GM18520 (cell line): ENCODE data around the gene POU6F2.
"Not testable (repeated sequence)": the region's sequence is repeated elsewhere in the genome, so short reads cannot be mapped to it uniquely, and the experiment has no call there.

Source experiments
- ATAC-seq: cut with Tn5 transposase; IDR thresholded peaks from one replicate; pipeline ENCODE4 v1.9.1; 2021; ENCODE audit not compliant: unreplicated experiment

Gene POU6F2

DNA sequence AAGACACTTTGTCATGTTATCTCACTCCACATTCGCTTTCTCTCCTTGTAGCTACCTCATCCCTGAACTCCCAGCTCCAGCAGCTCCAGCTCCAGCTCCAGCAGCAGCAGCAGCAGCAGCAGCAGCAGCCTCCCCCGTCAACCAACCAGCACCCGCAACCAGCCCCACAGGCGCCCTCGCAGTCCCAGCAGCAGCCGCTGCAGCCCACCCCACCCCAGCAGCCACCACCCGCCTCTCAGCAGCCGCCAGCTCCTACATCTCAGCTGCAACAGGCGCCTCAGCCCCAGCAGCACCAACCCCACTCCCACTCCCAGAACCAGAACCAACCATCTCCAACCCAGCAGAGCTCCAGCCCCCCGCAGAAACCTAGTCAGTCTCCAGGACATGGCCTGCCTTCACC, 361.9 kb downstream of the POU6F2 start:
- no peak for ATAC-seq

GRCh38 chr7:39341083-39341482, 363.4 kb downstream of the POU6F2 start:
- ATAC-seq: no peak

DNA sequence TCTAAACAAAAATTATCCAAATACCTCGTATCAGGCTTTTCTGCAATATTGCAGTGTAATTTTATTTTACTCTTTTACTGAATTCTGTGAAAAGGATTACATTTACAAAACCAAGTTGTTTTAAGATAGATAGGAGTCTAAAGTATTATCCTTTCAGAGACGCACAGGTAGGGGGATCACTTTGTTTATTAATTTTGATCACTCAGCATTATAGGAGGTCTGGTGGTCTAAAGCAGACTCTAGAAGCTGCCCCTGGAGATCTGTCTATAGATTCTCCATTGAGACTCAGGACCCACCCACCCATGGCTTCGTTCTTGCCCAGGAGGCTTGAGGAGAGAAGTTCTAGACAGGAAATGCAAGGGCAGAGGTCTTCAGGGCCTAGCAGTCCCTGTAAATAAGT, 365.1 kb downstream of the POU6F2 start:
- no peak for ATAC-seq

- no peak for ATAC-seq
Observed at GRCh38 chr7:39349452-39350123, 371.9 kb downstream of the POU6F2 start.

DNA sequence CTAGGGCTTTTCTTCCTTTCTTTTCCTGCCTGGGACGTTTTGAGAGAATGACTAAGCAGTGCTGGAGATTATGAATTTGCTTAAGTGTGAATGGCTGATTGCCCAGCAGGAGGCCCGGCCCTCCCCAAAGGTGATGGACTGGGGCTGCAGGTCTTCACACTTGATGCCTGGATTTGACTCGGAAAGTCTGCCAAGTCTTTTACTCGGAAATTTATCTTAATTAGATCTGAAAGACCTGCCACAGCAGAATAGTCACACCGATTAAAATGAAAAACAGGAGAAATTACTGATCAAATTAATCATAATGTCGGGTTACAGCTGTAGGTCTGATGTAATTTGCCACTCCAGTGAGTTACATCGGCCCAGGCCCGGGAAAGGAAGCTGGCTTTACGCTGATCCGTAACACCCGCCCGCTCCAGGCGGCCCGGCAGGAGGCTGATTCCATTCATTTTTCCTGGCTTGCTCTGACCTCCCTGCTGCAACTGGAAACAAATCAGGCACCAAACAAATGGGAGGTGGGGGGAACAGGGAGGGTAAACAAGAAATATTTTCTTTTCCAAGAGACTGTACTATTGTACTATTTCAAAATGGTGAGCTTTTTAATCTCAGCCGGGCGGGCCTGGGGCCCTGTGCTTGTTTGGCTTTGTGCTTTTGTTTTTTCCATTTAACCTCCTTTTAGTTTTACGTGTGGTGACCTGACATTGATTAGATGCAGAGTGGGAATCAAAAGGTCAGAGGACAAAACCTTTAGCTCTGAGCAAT, 376.1 kb downstream of the POU6F2 start:
- ATAC-seq: no peak

DNA sequence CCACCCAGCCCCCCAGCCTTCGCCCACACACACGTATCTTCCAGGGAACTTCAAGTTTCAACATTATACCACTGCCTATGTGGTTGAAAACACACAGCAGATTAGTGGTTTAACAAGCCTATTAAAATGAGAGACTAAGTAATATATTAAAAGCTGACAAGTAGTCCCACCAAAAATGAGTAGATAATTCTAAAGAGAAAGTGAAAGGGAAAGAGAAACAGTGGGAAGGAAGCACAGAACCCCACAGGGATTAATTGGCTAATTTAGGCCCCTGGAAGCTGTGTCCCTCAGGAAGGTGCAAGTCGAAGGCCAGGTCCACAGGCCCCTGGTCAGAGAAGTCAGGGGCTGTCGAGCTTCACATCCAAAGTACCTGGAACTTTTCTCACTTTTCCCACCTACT, 378.0 kb downstream of the POU6F2 start:
- ATAC-seq: no peak

- no peak for ATAC-seq
Observed at GRCh38 chr7:39356172-39356925, 378.6 kb downstream of the POU6F2 start.

- no peak for ATAC-seq
Observed at GRCh38 chr7:39357648-39358047, 379.9 kb downstream of the POU6F2 start.

DNA sequence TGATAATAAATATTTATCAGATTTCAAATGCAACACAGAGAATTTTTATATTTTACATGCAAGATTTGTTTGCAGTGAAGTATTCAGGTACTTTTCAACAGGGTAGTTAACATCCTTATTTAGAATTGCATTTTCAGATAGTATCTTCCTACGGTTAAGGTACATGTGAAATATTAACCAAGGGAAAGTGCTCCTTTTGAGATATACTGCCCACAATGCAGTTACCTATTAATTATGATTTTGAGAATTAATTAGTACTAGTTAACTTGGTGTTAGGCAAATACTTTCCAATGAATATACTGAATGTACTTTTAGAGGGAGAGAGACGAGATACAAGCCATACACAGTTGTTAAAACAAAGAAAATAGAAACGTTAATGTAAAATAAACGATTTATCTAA, 382.3 kb downstream of the POU6F2 start:
- ATAC-seq: no peak

DNA sequence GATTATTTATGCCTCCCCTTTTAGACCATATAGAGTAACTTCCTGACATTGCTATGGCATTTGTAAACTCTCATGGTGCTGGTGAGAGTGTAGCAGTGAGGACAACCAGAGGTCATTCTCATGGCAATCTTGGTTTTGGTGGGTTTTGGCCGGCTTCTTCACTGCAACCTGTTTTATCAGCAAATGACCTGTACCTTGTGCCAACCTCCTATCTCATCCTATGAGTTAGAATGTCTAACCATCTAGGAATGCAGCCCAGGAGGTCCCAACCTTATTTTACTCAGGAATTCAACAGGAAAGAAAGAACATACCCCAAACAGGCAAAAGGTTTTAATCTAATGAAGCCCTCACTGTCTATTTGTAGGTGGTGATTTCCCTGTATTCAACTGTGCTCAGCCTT, 383.1 kb downstream of the POU6F2 start:
- ATAC-seq: no peak

DNA sequence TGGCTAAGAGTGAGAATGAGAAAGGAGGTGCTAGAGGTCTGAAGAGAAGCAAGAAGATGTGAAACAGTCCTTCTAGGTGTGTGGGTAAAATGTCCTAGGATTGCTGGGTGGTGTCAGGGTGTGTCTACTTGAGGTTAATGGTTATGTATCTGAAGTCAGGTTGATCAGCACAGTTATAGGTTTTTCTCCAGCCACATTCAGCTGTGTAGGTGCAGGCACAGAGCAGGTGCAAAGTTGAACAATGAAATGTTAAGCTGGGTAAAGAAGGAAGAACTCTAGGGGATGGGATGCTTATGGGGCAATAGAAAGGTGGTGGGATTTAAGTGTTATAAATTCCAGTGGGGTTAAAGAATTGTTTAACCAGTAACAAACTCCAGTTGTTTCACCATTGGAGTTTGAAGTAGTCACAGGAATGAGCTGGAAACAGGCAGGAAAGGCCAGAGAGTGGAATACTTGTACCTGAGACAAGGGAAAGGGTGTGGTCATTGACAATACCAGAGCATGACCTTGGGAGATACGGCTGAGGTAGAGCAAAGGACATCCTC, 388.1 kb downstream of the POU6F2 start:
- no peak for ATAC-seq

DNA sequence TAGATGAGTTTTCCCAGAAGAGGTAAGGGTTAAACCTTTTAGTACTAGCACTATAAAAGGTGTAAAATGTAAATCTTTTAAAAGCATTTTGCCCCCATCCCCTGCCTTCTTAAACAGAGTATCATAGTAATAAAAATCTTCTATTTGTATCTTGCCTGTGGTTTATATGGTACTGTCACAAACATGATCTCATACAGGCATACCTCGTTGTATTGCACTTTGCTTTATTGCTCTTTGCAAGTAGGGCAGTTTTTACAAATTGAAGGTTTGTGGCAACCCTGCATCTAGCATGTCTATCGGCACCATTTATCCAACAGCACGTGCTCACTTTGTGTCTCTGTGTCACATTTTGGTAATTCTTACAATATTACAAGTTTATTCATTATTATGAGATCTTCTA, 389.7 kb downstream of the POU6F2 start:
- no peak for ATAC-seq

DNA sequence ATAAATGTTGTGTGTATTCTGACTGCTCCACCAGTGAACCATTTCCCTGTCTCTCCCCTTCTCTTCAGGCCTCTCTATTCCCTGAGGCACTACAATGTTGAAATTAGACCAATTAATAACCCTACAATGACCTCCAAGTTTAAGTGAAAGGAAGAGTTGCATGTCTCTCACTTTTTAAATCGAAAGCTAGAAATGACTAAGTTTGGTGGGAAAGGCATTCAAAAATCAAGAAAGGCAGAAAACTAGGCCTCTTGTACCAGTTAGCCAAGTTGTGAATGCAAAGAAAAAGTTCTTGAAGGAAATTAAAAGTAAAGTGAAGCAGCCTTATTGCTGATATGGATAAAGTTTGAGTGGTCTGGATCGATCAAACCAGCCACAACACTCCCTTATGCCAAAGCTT, 390.2 kb downstream of the POU6F2 start:
- no peak for ATAC-seq

GRCh38 chr7:39372383-39372782, 394.7 kb downstream of the POU6F2 start:
- no peak for ATAC-seq

- no peak for ATAC-seq
Observed at GRCh38 chr7:39374436-39375040, 396.8 kb downstream of the POU6F2 start.

DNA sequence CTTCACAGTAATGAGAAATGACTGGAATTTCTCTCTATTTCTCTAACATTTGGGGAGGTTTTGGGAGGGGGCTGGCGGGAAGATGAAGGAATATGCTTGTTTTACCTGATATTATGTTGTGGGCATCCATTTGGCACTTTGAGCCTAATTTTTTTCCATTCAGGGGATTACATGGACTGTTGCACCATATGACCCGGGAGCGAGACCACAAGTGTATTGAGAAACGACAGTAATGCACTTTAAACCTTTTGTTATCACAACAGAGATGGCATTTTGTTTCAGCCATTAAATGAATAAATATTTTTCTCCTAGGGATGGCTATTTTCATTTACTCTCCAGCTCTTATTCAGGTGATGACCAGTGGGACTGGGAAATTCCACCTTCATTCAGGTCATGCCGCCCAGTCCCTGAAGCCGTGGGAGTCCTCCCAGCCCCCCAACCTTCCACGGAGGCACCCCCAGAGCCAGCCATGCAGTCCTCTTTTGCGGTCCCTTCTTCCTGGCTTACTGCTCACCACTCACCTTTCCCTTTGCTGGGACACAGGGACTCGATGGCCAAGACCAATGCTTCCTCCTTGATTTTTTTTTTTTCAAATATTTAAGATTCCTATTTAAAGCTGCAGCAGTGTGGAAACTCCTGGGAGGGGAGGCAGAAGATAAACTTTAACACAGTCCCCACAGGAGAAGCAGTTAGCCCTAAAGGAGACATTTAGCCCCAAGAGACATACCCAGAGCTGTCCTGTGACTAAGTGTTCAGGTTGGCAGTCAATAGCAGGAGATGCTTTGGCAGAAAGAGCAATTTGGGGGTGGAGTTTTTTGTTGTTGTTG, 397.6 kb downstream of the POU6F2 start:
- ATAC-seq: no peak

DNA sequence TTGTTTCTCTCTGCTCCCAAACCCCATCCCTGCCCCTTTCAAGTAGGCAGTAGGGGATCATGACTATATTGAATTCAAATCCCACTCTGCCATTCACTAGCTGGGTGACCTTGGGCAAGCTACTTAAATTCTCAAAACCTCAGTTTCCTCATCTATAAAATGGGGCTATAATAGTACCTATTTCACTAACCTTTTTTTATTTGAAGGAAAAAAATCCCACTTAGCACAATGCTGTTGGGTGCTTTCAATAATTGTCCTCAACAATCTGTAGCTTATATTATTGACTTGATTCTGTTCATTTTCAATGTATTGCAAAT, 398.1 kb downstream of the POU6F2 start:
- no peak for ATAC-seq

GRCh38 chr7:39376881-39377280, 399.2 kb downstream of the POU6F2 start:
- not testable (repeated sequence) for ATAC-seq

DNA sequence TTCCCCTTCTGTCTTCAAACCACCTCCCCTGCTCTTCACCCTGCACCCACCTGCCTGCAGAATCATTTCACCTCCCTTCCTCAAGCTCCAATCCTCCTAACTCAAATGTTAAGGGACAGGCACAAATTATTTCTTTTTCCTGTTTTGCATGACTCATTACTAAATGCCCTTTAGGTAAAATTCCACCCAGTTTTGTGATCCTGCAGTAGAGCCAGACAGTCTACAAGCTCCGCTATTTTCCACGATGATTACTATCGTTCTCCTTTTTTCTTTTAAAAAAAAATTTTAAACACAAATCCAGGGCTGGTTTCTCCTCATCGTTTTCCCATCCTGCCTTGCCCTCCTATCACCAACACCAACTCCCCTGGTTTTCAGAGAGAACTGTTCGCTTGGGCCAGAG, 401.7 kb downstream of the POU6F2 start:
- no peak for ATAC-seq

DNA sequence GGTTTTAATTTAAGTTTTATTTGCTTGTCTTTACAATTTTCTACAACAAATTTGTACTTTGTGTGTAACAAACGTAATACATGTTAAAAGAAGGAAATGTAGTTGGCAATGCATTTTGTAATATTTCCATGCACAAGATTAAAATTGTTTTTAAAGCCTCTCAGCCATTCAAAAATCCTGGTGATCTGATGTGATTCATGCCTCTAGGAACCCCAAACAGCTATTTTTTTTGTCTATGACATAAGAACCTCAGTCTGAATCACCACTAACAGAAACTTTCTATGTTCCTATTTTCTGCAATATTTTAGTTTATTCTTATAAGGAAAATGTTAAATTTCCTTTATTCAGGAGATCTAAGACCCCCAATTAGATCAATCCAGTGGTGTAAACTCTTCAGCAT, 405.4 kb downstream of the POU6F2 start:
- ATAC-seq: no peak

DNA sequence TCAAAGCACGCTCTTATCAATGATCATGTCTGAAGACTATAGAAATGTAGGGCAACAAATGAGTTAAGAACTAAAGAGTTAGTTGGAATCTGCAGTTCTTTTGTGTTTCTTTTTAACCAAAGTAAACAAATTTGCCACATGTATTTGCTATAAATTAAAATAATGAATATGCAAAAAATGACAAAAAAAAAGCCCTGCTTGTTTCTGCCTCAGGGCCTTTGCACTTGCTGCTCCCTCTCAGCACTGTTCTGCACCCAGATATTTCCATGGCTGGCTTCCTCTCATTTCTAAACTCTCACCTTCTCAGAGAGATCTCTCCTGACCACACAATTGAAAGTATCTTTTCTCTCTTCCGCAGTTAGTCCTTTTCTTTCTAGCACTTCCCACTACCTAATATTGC, 406.7 kb downstream of the POU6F2 start:
- ATAC-seq: no peak
